Neural progenitor cell (in vitro differentiated cells): ENCODE measurements around the gene KRT82. TPM values are rescaled to one million over a fixed set of nuclear protein-coding genes. Genes with fewer than 3 reads are reported as not detected.

Experiments used
- DNase-seq: peaks from one replicate; pipeline ENCODE4 v3.0.0-alpha.2; 2016; ENCODE audit warnings: low spot score
- H2AFZ ChIP-seq: fragments of 200-600 bp; sonication (generic); replicated peaks from 2 replicates; pipeline ENCODE4 v1.6.1; 2016; ENCODE audit warnings: antibody characterized with exemption
- H3F3A ChIP-seq: fragments of 200-600 bp; sonication (generic); 2 replicates; pipeline ENCODE4 v1.6.1; 2016; ENCODE audit warnings: antibody characterized with exemption, low read depth
- H3K27ac ChIP-seq: fragments of 200-600 bp; sonication (generic); 2 replicates; pipeline ENCODE4 v1.5.1; 2016; ENCODE audit warnings: mild to moderate bottlenecking
- H3K27me3 ChIP-seq: fragments of 200-600 bp; sonication (generic); 2 replicates; pipeline ENCODE4 v1.6.1; 2016; ENCODE audit warnings: mild to moderate bottlenecking, moderate library complexity
- H3K36me3 ChIP-seq: fragments of 200-600 bp; sonication (generic); 2 replicates; pipeline ENCODE4 v1.5.1; 2016
- H3K4me1 ChIP-seq: fragments of 200-600 bp; sonication (generic); 2 replicates; pipeline ENCODE4 v1.6.1; 2016; ENCODE audit warnings: mixed run types
- H3K4me2 ChIP-seq: fragments of 200-600 bp; sonication (generic); 2 replicates; pipeline ENCODE4 v1.6.1; 2016
- H3K4me3 ChIP-seq: fragments of 200-600 bp; sonication (generic); 2 replicates; pipeline ENCODE4 v1.5.1; 2016
- H3K79me2 ChIP-seq: fragments of 200-600 bp; sonication (generic); 2 replicates; pipeline ENCODE4 v1.6.1; 2016; ENCODE audit warnings: low read depth
- H3K9ac ChIP-seq: fragments of 200-600 bp; sonication (generic); 2 replicates; pipeline ENCODE4 v1.6.1; 2016
- H3K9me3 ChIP-seq: fragments of 200-600 bp; sonication (generic); 2 replicates; pipeline ENCODE4 v1.5.1; 2016; ENCODE audit warnings: low read depth
- H4K20me1 ChIP-seq: fragments of 200-600 bp; sonication (generic); 2 replicates; pipeline ENCODE4 v1.6.1; 2016; ENCODE audit warnings: low read depth
- H3K27ac Mint-ChIP-seq: 3 replicates; pipeline ENCODE4 v1.8.0; 2021; ENCODE audit warnings: mixed read lengths
- H3K27me3 Mint-ChIP-seq: 2 replicates; pipeline ENCODE4 v1.8.0; 2022; ENCODE audit warnings: low read depth, mild to moderate bottlenecking, inconsistent platforms, moderate library complexity, mixed read lengths; ENCODE audit not compliant: insufficient read depth
- H3K36me3 Mint-ChIP-seq: 3 replicates; pipeline ENCODE4 v1.8.0; 2021; ENCODE audit warnings: mixed read lengths
- H3K4me1 Mint-ChIP-seq: 3 replicates; pipeline ENCODE4 v1.8.0; 2021; ENCODE audit warnings: mixed read lengths
- H3K4me3 Mint-ChIP-seq: 3 replicates; pipeline ENCODE4 v1.8.0; 2021; ENCODE audit warnings: mild to moderate bottlenecking, moderate library complexity, mixed read lengths
- H3K9me3 Mint-ChIP-seq: 3 replicates; pipeline ENCODE4 v1.8.0; 2020; ENCODE audit warnings: mixed read lengths
- EZH2 ChIP-seq: fragments of 200-600 bp; sonication (generic); IDR thresholded peaks from 2 replicates; pipeline ENCODE4 v1.6.1; 2017; ENCODE audit warnings: antibody characterized with exemption, mild to moderate bottlenecking, moderate library complexity
- EZH2phosphoT487 ChIP-seq: fragments of 200-600 bp; sonication (generic); IDR thresholded peaks from 2 replicates; pipeline ENCODE4 v1.6.1; 2017; ENCODE audit warnings: antibody characterized with exemption
- total RNA-seq: library from RNA; depleted of rRNA; stranded (reverse); fragments of >200 nt; gene quantifications from 2 replicates; pipeline ENCODE4 v1.2.3, GENCODE V29; 2015; ENCODE audit warnings: low replicate concordance
- TF ChIP-seq, protein P1 (sequence below): fragments of 200-600 bp; sonication (generic); IDR thresholded peaks from 2 replicates; pipeline ENCODE4 v1.5.1; 2017; ENCODE audit warnings: antibody characterized with exemption, mild to moderate bottlenecking

Gene KRT82
- total RNA-seq, 1 donor from 2014 or later, result not detected

- H3K4me1 Mint-ChIP-seq, result peaks cover 9% of the 10 kb centered on the region
These were observed 28.1 kb upstream of the KRT82 start, which contains the start of gene KRT75 for GRCh38 chr12:52434081-52434733. KRT75 (minus strand) TSS chr12:52434371; CDS start chr12:52434304, 67 bp downstream.

DNA sequence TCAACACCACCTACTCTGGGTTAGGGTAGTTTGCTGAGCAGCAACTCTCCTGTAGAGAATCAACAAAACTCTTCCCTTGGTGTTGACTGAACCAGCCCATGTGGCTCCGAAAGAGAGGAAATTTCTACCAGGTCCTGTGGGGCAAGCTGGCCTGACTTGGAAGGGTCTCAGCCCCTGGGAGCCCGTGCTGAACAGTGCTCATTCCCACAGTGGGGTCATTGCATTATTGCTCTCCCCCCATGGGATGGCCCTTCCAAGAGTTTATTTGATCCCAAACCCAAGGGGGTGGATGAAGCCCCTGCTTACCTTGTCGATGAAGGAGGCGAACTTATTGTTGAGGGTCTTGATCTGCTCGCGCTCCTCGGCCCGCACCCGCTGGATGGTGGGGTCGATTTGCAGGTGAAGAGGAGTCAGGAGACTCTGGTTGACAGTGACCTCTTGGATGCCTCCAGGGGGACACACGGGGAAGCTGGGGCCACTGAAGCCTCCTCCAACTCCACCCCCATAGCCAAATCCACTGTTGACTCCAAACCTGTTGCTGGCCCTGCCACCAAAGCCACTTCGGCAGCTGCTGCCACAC is 27.5 kb upstream of the KRT82 start:
- H3F3A ChIP-seq, result peaks cover 3% of the 10 kb centered on the region
- no peaks in the 10 kb centered on the region for H3K27me3 ChIP-seq
- Mint-ChIP-seq H3K4me1 (peaks cover 9% of the 10 kb centered on the region), H3K9me3 (no peaks in the 10 kb centered on the region), H3K27me3 (peaks cover 8% of the 10 kb centered on the region), H3K4me3 (no peak overlapping the region), H3K27ac (no peak overlapping the region), H3K36me3 (no peaks in the 10 kb centered on the region)
- no peak overlapping the region for H2AFZ ChIP-seq
- H3K27ac ChIP-seq, result no peak overlapping the region
- H3K79me2 ChIP-seq, result no peaks in the 10 kb centered on the region
- no peaks in the 10 kb centered on the region for H3K9me3 ChIP-seq
- no peak overlapping the region for H3K9ac ChIP-seq
- no peak overlapping the region for H3K4me3 ChIP-seq
- H3K36me3 ChIP-seq, result no peaks in the 10 kb centered on the region
- no peaks in the 10 kb centered on the region for H4K20me1 ChIP-seq
- TF ChIP-seq EZH2, result no peak
- TF ChIP-seq, protein P1, sequence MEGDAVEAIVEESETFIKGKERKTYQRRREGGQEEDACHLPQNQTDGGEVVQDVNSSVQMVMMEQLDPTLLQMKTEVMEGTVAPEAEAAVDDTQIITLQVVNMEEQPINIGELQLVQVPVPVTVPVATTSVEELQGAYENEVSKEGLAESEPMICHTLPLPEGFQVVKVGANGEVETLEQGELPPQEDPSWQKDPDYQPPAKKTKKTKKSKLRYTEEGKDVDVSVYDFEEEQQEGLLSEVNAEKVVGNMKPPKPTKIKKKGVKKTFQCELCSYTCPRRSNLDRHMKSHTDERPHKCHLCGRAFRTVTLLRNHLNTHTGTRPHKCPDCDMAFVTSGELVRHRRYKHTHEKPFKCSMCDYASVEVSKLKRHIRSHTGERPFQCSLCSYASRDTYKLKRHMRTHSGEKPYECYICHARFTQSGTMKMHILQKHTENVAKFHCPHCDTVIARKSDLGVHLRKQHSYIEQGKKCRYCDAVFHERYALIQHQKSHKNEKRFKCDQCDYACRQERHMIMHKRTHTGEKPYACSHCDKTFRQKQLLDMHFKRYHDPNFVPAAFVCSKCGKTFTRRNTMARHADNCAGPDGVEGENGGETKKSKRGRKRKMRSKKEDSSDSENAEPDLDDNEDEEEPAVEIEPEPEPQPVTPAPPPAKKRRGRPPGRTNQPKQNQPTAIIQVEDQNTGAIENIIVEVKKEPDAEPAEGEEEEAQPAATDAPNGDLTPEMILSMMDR, result no peak
- no peak for TF ChIP-seq EZH2phosphoT487
- no peak overlapping the region for H3K4me2 ChIP-seq
- H3K4me1 ChIP-seq, result no peaks in the 10 kb centered on the region
- DNase-seq, result no peak

More at GRCh38 chr12:52434081-52434733, 28.1 kb upstream of the KRT82 start, which contains the start of gene KRT75:
- peaks cover 3% of the 10 kb centered on the region for H3F3A ChIP-seq
- H3K9ac ChIP-seq, result no peak within 1 kb of the TSS
- Mint-ChIP-seq H3K27me3 (peaks cover 6% of the 10 kb centered on the region), H3K9me3 (no peaks in the 10 kb centered on the region), H3K27ac (no peak within 1 kb of the TSS), H3K4me3 (no peak within 1 kb of the TSS), H3K36me3 (no peaks in the 10 kb centered on the region)
- DNase-seq, result no peak
- H3K4me1 ChIP-seq, result no peaks in the 10 kb centered on the region
- no peaks in the 10 kb centered on the region for H3K27me3 ChIP-seq
- H3K79me2 ChIP-seq, result no peaks in the 10 kb centered on the region
- no peaks in the 10 kb centered on the region for H4K20me1 ChIP-seq
- H3K36me3 ChIP-seq, result no peaks in the 10 kb centered on the region
- TF ChIP-seq, protein P1, result no peak
- TF ChIP-seq EZH2, result no peak
- TF ChIP-seq EZH2phosphoT487, result no peak
- no peak within 1 kb of the TSS for H3K27ac ChIP-seq
- no peak within 1 kb of the TSS for H3K4me2 ChIP-seq
- no peaks in the 10 kb centered on the region for H3K9me3 ChIP-seq
- no peak within 1 kb of the TSS for H3K4me3 ChIP-seq
- no peak within 1 kb of the TSS for H2AFZ ChIP-seq

GRCh38 chr12:52432559-52433207 is 26.5 kb upstream of the KRT82 start:
- H3K4me1 Mint-ChIP-seq, result peaks cover 9% of the 10 kb centered on the region
- H3K36me3 Mint-ChIP-seq, result no peaks in the 10 kb centered on the region
- no peak overlapping the region for H3K4me2 ChIP-seq
- H3K36me3 ChIP-seq, result no peaks in the 10 kb centered on the region
- no peak overlapping the region for H3K9ac ChIP-seq
- no peak overlapping the region for H3K27ac ChIP-seq
- H3K4me1 ChIP-seq, result no peaks in the 10 kb centered on the region
- H3K9me3 ChIP-seq, result no peaks in the 10 kb centered on the region
- no peak for DNase-seq
- no peak overlapping the region for H2AFZ ChIP-seq
- no peak overlapping the region for H3K4me3 Mint-ChIP-seq
- TF ChIP-seq EZH2, result no peak
- TF ChIP-seq, protein P1, result no peak
- no peak for TF ChIP-seq EZH2phosphoT487
- H3K27ac Mint-ChIP-seq, result no peak overlapping the region
- peaks cover 8% of the 10 kb centered on the region for H3K27me3 Mint-ChIP-seq
- peaks cover 3% of the 10 kb centered on the region for H3F3A ChIP-seq
- no peaks in the 10 kb centered on the region for H3K9me3 Mint-ChIP-seq
- H3K27me3 ChIP-seq, result no peaks in the 10 kb centered on the region
- H4K20me1 ChIP-seq, result no peaks in the 10 kb centered on the region
- H3K4me3 ChIP-seq, result no peak overlapping the region
- H3K79me2 ChIP-seq, result no peaks in the 10 kb centered on the region
